Skin epidermis (tissue), 12 donors: ENCODE measurements around the gene RHOT2.
A peak's percentile ranks its signal among the peaks of the same experiment; 100 is the strongest.

Experiments
- H3K27ac ChIP-seq, 21 experiments: fragments of 200-600 bp; sonication (generic) in 11 of 21; one replicate each; pipeline ENCODE4 v1.5.0; 2020; ENCODE audit warnings: mild to moderate bottlenecking in 3 of 21, inconsistent platforms in 2 of 21, moderate library complexity in 2 of 21
- H3K4me3 ChIP-seq, 7 experiments: fragments of 200-600 bp; sonication (generic) in 2 of 7; one replicate each; pipeline ENCODE4 v1.5.0; 2020; ENCODE audit warnings: inconsistent platforms in 2 of 7, mild to moderate bottlenecking in 2 of 7, moderate library complexity in 1 of 7

The RHOT2 gene

GRCh38 chr16:662597-662996 lies 5.3 kb upstream of the RHOT2 start:
- Histone ChIP-seq H3K27ac (no peak overlapping the region), H3K4me3 (no peak overlapping the region)

GRCh38 chr16:666572-666971 lies 1.4 kb upstream of the RHOT2 start:
- Histone ChIP-seq H3K4me3 (no peak overlapping the region), H3K27ac (peak overlapping the region in 1 of 21 experiments; percentile 28)

- Histone ChIP-seq H3K4me3 (peak overlapping the region in 5 of 7 experiments; percentile 83 to 98 (median 96)), H3K27ac (peak overlapping the region in 20 of 21 experiments; percentile 5 to 96 (median 90))
Measured at GRCh38 chr16:667113-667779, 686 bp upstream of the RHOT2 start.

GRCh38 chr16:668519-669171 lies 713 bp downstream of the RHOT2 start:
- Histone ChIP-seq H3K4me3 (peak overlapping the region; percentile 70 to 98 (median 94)), H3K27ac (peak overlapping the region; percentile 82 to 98 (median 93))

GRCh38 chr16:669666-670065 lies 1.7 kb downstream of the RHOT2 start:
- H3K4me3 ChIP-seq = no peak overlapping the region
- peak overlapping the region in 1 of 21 experiments; percentile 98 for H3K27ac ChIP-seq

- H3K27ac ChIP-seq = no peak overlapping the region
- H3K4me3 ChIP-seq = no peak overlapping the region
Measured at GRCh38 chr16:670485-671352, 2.8 kb downstream of the RHOT2 start.

- Histone ChIP-seq H3K4me3 (no peak overlapping the region), H3K27ac (no peak overlapping the region)
Measured at GRCh38 chr16:671353-672131, 3.6 kb downstream of the RHOT2 start.

GRCh38 chr16:672371-672770 lies 4.4 kb downstream of the RHOT2 start:
- Histone ChIP-seq H3K4me3 (no peak overlapping the region), H3K27ac (no peak overlapping the region)

- Histone ChIP-seq H3K4me3 (no peak overlapping the region), H3K27ac (no peak overlapping the region)
Measured at GRCh38 chr16:672851-673250, 4.9 kb downstream of the RHOT2 start.

- no peak overlapping the region for H3K27ac ChIP-seq
- H3K4me3 ChIP-seq = no peak overlapping the region
Measured at GRCh38 chr16:673399-673991, 5.6 kb downstream of the RHOT2 start.

- H3K27ac ChIP-seq = no peak overlapping the region
- H3K4me3 ChIP-seq = no peak overlapping the region
Measured at GRCh38 chr16:674214-674881, 6.4 kb downstream of the RHOT2 start.

- peak within 1 kb of the TSS in 3 of 7 experiments; percentile 15 to 32 (median 19) for H3K4me3 ChIP-seq
- H3K27ac ChIP-seq = peak within 1 kb of the TSS in 1 of 21 experiments; percentile 21
Measured at GRCh38 chr16:674968-675883, 7.3 kb downstream of the RHOT2 start, which contains the start of gene RHBDL1. Gene RHBDL1 (plus strand): TSS chr16:675671. CDS start chr16:675791, 120 bp downstream.

GRCh38 chr16:675884-676564 lies 8.1 kb downstream of the RHOT2 start:
- Histone ChIP-seq H3K4me3 (peak overlapping the region in 3 of 7 experiments; percentile 15 to 32 (median 19)), H3K27ac (peak overlapping the region in 1 of 21 experiments; percentile 21)

- peak overlapping the region in 1 of 21 experiments; percentile 21 for H3K27ac ChIP-seq
- H3K4me3 ChIP-seq = no peak overlapping the region
Measured at GRCh38 chr16:676565-676902, 8.6 kb downstream of the RHOT2 start.

- peak overlapping the region in 1 of 21 experiments; percentile 21 for H3K27ac ChIP-seq
- no peak overlapping the region for H3K4me3 ChIP-seq
Measured at GRCh38 chr16:676913-677312, 9.0 kb downstream of the RHOT2 start.

- Histone ChIP-seq H3K4me3 (peak overlapping the region in 1 of 7 experiments; percentile 4), H3K27ac (peak overlapping the region in 2 of 21 experiments; percentile 14 to 93)
Measured at GRCh38 chr16:677316-678190, 9.6 kb downstream of the RHOT2 start.
